Uterus (tissue), 2 donors: Measurements from ENCODE around the gene MRTFB.
"Not testable (repeated sequence)": the region's sequence is repeated elsewhere in the genome, so short reads cannot be mapped to it uniquely, and the experiment has no call there.

Source experiments
- POLR2A ChIP-seq, 2 donors: fragments of 450-650 bp; IDR thresholded peaks; one replicate each; pipeline ENCODE4 v1.6.1; 2016; ENCODE audit warnings: antibody characterized with exemption in 2 of 2, mild to moderate bottlenecking in 1 of 2, moderate library complexity in 1 of 2
- TF ChIP-seq, protein P1 (sequence below), 4 experiments: fragments of 200-600 bp in 2 of 4; fragments of 450-650 bp in 2 of 4; sonication (generic) in 2 of 4; IDR thresholded peaks; one replicate each; pipeline ENCODE4 v1.5.1; 2016 to 2019; ENCODE audit warnings: antibody characterized with exemption in 4 of 4, mild to moderate bottlenecking in 2 of 4, moderate library complexity in 1 of 4

DNA sequence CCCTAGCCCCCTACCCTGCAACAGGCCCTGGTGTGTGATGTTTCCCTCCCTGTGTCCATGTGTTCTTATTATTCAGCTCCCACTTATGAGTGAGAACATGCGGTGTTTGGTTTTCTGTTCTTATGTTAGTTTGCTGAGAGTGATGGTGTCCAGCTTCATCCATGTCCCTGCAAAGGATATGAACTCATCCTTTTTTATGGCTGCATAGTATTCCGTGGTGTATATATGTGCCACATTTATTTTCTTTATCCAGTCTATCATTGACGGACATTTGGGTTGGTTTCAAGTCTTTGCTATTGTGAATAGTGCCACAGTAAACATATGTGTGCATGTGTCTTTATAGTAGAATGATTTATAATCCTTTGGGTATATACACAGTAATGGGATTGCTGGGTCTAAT, 51.3 kb downstream of the MRTFB start:
- TF ChIP-seq, protein P1, sequence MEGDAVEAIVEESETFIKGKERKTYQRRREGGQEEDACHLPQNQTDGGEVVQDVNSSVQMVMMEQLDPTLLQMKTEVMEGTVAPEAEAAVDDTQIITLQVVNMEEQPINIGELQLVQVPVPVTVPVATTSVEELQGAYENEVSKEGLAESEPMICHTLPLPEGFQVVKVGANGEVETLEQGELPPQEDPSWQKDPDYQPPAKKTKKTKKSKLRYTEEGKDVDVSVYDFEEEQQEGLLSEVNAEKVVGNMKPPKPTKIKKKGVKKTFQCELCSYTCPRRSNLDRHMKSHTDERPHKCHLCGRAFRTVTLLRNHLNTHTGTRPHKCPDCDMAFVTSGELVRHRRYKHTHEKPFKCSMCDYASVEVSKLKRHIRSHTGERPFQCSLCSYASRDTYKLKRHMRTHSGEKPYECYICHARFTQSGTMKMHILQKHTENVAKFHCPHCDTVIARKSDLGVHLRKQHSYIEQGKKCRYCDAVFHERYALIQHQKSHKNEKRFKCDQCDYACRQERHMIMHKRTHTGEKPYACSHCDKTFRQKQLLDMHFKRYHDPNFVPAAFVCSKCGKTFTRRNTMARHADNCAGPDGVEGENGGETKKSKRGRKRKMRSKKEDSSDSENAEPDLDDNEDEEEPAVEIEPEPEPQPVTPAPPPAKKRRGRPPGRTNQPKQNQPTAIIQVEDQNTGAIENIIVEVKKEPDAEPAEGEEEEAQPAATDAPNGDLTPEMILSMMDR (IDR thresholded peaks at IDR 0.05): not testable (repeated sequence)
- TF ChIP-seq POLR2A (IDR thresholded peaks at IDR 0.05): not testable (repeated sequence)
